Measurements from ENCODE around the gene SAG. TPM values are rescaled to one million over a fixed set of nuclear protein-coding genes. Genes with fewer than 3 reads are reported as not detected.

The SAG gene
- total and polyA plus RNA-seq, 3 experiments from 2014 or later = not detected

DNA sequence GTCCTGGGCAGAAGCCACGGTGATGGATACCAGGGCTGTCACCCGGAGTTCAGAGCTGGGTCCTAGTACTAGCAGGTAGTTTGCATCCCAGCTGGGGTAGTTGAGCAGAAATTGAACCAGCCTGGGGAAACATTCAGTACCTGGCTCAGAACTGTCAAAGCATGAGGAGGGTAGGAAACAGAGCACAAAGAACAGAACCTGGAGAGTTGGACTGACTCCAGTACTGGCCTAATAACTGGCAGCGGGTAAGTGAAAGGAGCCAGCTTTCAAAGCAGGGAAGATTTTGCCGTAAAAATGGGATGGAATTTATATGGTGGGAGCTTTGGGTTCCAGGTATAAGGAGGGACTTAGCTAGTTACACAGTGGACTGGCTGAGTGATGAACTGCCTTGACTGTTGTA lies 32.4 kb upstream of the SAG start:
- POLR2A ChIA-PET = no interaction called here
- Histone ChIP-seq H3K4me3 (ENCODE audit: low read length) (no peak overlapping the region), H3K27ac (ENCODE audit: low read depth, low read length) (no peak overlapping the region), H3K9me3 (ENCODE audit: low read length) (no peaks in the 10 kb centered on the region), H3K4me1 (ENCODE audit: insufficient read depth, low read length) (peaks cover 31% of the 10 kb centered on the region), H3K36me3 (ENCODE audit: insufficient read depth, low read length) (peaks cover 80% of the 10 kb centered on the region), H3K27me3 (ENCODE audit: insufficient read depth, low read length, poor library complexity, severe bottlenecking) (no peaks in the 10 kb centered on the region)
- no peaks in the 10 kb centered on the region for H3K9me3 Mint-ChIP-seq
- H3K36me3 Mint-ChIP-seq = peaks cover 42 to 96% (median 52%) of the 10 kb centered on the region in 3 donors
- peaks cover 42 to 52% (median 44%) of the 10 kb centered on the region in 3 donors for H3K4me1 Mint-ChIP-seq
- no peak overlapping the region for H3K4me3 Mint-ChIP-seq
- peak overlapping the region in 4 of 8 donors; percentile 27 to 99 (median 66) for H3K27ac Mint-ChIP-seq
- DNase-seq = no peak
- H3K27me3 Mint-ChIP-seq = no peaks in the 10 kb centered on the region
- CTCF ChIA-PET = no interaction called here

- peaks cover 88% of the 10 kb centered on the region for H3K36me3 ChIP-seq (ENCODE audit: insufficient read depth, low read length)
Observed at GRCh38 chr2:233278921-233279320, 28.7 kb upstream of the SAG start.

DNA sequence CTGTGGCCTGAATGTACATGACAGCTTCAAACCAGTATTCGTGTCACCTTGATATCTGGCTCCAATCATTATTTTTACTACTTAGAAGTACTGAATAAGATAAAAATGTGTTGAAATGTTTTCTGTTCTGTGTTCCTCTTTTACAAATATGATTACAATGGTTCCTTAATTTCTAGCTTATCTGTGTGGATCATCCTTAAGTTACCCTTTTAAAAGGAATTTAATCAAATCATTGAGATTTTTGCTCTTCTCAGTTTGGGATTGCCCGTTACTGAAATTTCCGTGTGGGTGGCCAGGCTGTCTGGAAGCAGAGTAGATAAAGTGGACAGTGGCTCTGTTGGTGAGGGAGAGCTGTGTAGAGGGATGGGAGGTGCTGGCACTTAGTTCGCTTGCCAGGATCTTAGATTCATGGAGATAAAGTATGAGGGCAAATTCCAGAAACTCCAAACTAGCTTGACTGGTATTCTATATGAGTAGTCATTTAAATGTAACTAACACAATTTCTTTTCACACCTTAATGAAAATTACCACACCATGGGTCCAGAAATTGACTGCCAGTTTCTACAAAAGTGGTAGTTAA lies 27.4 kb upstream of the SAG start:
- H3K36me3 Mint-ChIP-seq = peaks cover 9 to 89% (median 39%) of the 10 kb centered on the region in 3 donors
- CTCF ChIA-PET = no interaction called here
- peaks cover 31 to 38% (median 32%) of the 10 kb centered on the region in 3 donors for H3K4me1 Mint-ChIP-seq
- peak overlapping the region in 1 of 7 donors; percentile 72 for H3K4me3 Mint-ChIP-seq
- H3K4me3 ChIP-seq (ENCODE audit: low read length) = no peak overlapping the region
- H3K27me3 ChIP-seq (ENCODE audit: insufficient read depth, low read length, poor library complexity, severe bottlenecking) = no peaks in the 10 kb centered on the region
- H3K27ac ChIP-seq (ENCODE audit: low read depth, low read length) = no peak overlapping the region
- POLR2A ChIA-PET = interaction anchor here (1.1 to 1.4 kb wide), 2 partner anchors 12 kb away, joined by 3 to 5 read pairs; no protein-coding TSS in a partner anchor
- peaks cover 80% of the 10 kb centered on the region for H3K36me3 ChIP-seq (ENCODE audit: insufficient read depth, low read length)
- DNase-seq = no peak
- H3K27me3 Mint-ChIP-seq = no peaks in the 10 kb centered on the region
- H3K9me3 Mint-ChIP-seq = no peaks in the 10 kb centered on the region
- H3K27ac Mint-ChIP-seq = peak overlapping the region in 7 of 8 donors; percentile 30 to 93 (median 72)
- no peaks in the 10 kb centered on the region for H3K9me3 ChIP-seq (ENCODE audit: low read length)
- peaks cover 19% of the 10 kb centered on the region for H3K4me1 ChIP-seq (ENCODE audit: insufficient read depth, low read length)

More at GRCh38 chr2:233278921-233279320, 28.7 kb upstream of the SAG start:
- peaks cover 19% of the 10 kb centered on the region for H3K4me1 ChIP-seq (ENCODE audit: insufficient read depth, low read length)
- no peaks in the 10 kb centered on the region for H3K9me3 Mint-ChIP-seq
- H3K36me3 Mint-ChIP-seq = peaks cover 18 to 93% (median 42%) of the 10 kb centered on the region in 3 donors
- ChIA-PET CTCF (no interaction called here), POLR2A (no interaction called here)
- no peaks in the 10 kb centered on the region for H3K9me3 ChIP-seq (ENCODE audit: low read length)
- no peaks in the 10 kb centered on the region for H3K27me3 ChIP-seq (ENCODE audit: insufficient read depth, low read length, poor library complexity, severe bottlenecking)
- H3K4me1 Mint-ChIP-seq = peaks cover 36 to 39% (median 36%) of the 10 kb centered on the region in 3 donors
- H3K4me3 ChIP-seq (ENCODE audit: low read length) = no peak overlapping the region
- H3K27ac Mint-ChIP-seq = peak overlapping the region in 4 of 8 donors; percentile 1 to 55 (median 40)
- H3K27ac ChIP-seq (ENCODE audit: low read depth, low read length) = no peak overlapping the region
- no peaks in the 10 kb centered on the region for H3K27me3 Mint-ChIP-seq
- no peak overlapping the region for H3K4me3 Mint-ChIP-seq
- DNase-seq = no peak

- POLR2A ChIA-PET = interaction anchor here (1.4 kb wide), 1 partner anchor 14 kb away, joined by 5 read pairs; no protein-coding TSS in a partner anchor
- H3K4me1 ChIP-seq (ENCODE audit: insufficient read depth, low read length) = peaks cover 19% of the 10 kb centered on the region
- H3K27ac Mint-ChIP-seq = peak overlapping the region; percentile 22 to 84 (median 65)
- H3K4me3 Mint-ChIP-seq = no peak overlapping the region
- H3K9me3 Mint-ChIP-seq = no peaks in the 10 kb centered on the region
- no peak for DNase-seq
- no peak overlapping the region for H3K27ac ChIP-seq (ENCODE audit: low read depth, low read length)
- H3K4me3 ChIP-seq (ENCODE audit: low read length) = no peak overlapping the region
- H3K27me3 ChIP-seq (ENCODE audit: insufficient read depth, low read length, poor library complexity, severe bottlenecking) = no peaks in the 10 kb centered on the region
- peaks cover 36 to 44% (median 37%) of the 10 kb centered on the region in 3 donors for H3K4me1 Mint-ChIP-seq
- H3K36me3 ChIP-seq (ENCODE audit: insufficient read depth, low read length) = peaks cover 77% of the 10 kb centered on the region
- H3K9me3 ChIP-seq (ENCODE audit: low read length) = no peaks in the 10 kb centered on the region
- H3K27me3 Mint-ChIP-seq = no peaks in the 10 kb centered on the region
- CTCF ChIA-PET = no interaction called here
- H3K36me3 Mint-ChIP-seq = peaks cover 9 to 87% (median 35%) of the 10 kb centered on the region in 3 donors
Observed at GRCh38 chr2:233281553-233281952, 26.1 kb upstream of the SAG start.

GRCh38 chr2:233281992-233282603 lies 25.5 kb upstream of the SAG start:
- DNase-seq = no peak
- CTCF ChIA-PET = no interaction called here
- Mint-ChIP-seq H3K27ac (peak overlapping the region; percentile 22 to 84 (median 66)), H3K9me3 (no peaks in the 10 kb centered on the region), H3K4me1 (peaks cover 36 to 44% (median 37%) of the 10 kb centered on the region in 3 donors), H3K36me3 (peaks cover 12 to 89% (median 35%) of the 10 kb centered on the region in 3 donors), H3K27me3 (no peaks in the 10 kb centered on the region), H3K4me3 (peak overlapping the region in 2 of 7 donors; percentile 1 to 71)
- H3K27me3 ChIP-seq (ENCODE audit: insufficient read depth, low read length, poor library complexity, severe bottlenecking) = no peaks in the 10 kb centered on the region
- peaks cover 78% of the 10 kb centered on the region for H3K36me3 ChIP-seq (ENCODE audit: insufficient read depth, low read length)
- POLR2A ChIA-PET = interaction anchor here (1.4 kb wide), 1 partner anchor 14 kb away, joined by 5 read pairs; no protein-coding TSS in a partner anchor
- H3K9me3 ChIP-seq (ENCODE audit: low read length) = no peaks in the 10 kb centered on the region
- H3K4me1 ChIP-seq (ENCODE audit: insufficient read depth, low read length) = peaks cover 19% of the 10 kb centered on the region
- no peak overlapping the region for H3K27ac ChIP-seq (ENCODE audit: low read depth, low read length)
- no peak overlapping the region for H3K4me3 ChIP-seq (ENCODE audit: low read length)

- Mint-ChIP-seq H3K9me3 (no peaks in the 10 kb centered on the region), H3K4me3 (no peak overlapping the region), H3K27me3 (no peaks in the 10 kb centered on the region), H3K4me1 (peaks cover 33 to 46% (median 42%) of the 10 kb centered on the region in 3 donors), H3K27ac (peak overlapping the region in 6 of 8 donors; percentile 29 to 92 (median 70)), H3K36me3 (peaks cover 15 to 88% (median 38%) of the 10 kb centered on the region in 3 donors)
- H3K4me1 ChIP-seq (ENCODE audit: insufficient read depth, low read length) = peaks cover 18% of the 10 kb centered on the region
- H3K9me3 ChIP-seq (ENCODE audit: low read length) = no peaks in the 10 kb centered on the region
- H3K27me3 ChIP-seq (ENCODE audit: insufficient read depth, low read length, poor library complexity, severe bottlenecking) = no peaks in the 10 kb centered on the region
- POLR2A ChIA-PET = no interaction called here
- peaks cover 75% of the 10 kb centered on the region for H3K36me3 ChIP-seq (ENCODE audit: insufficient read depth, low read length)
- no peak for DNase-seq
- CTCF ChIA-PET = no interaction called here
- H3K27ac ChIP-seq (ENCODE audit: low read depth, low read length) = no peak overlapping the region
- no peak overlapping the region for H3K4me3 ChIP-seq (ENCODE audit: low read length)
Observed at GRCh38 chr2:233285921-233286320, 21.7 kb upstream of the SAG start.

GRCh38 chr2:233287871-233288270 lies 19.7 kb upstream of the SAG start:
- Histone ChIP-seq H3K36me3 (ENCODE audit: insufficient read depth, low read length) (peaks cover 75% of the 10 kb centered on the region), H3K4me1 (ENCODE audit: insufficient read depth, low read length) (peaks cover 3% of the 10 kb centered on the region), H3K4me3 (ENCODE audit: low read length) (no peak overlapping the region), H3K27ac (ENCODE audit: low read depth, low read length) (no peak overlapping the region), H3K27me3 (ENCODE audit: insufficient read depth, low read length, poor library complexity, severe bottlenecking) (no peaks in the 10 kb centered on the region), H3K9me3 (ENCODE audit: low read length) (no peaks in the 10 kb centered on the region)
- Mint-ChIP-seq H3K27me3 (no peaks in the 10 kb centered on the region), H3K4me3 (no peak overlapping the region), H3K27ac (peak overlapping the region in 4 of 8 donors; percentile 17 to 72 (median 44)), H3K4me1 (peaks cover 16 to 30% (median 25%) of the 10 kb centered on the region in 3 donors), H3K9me3 (no peaks in the 10 kb centered on the region), H3K36me3 (peaks cover 17 to 88% (median 37%) of the 10 kb centered on the region in 3 donors)
- DNase-seq = no peak
- CTCF ChIA-PET = interaction anchor here (2.3 kb wide), 1 partner anchor 155 kb away, joined by 7 read pairs; no protein-coding TSS in a partner anchor
- POLR2A ChIA-PET = no interaction called here

GRCh38 chr2:233288663-233289062 lies 19.0 kb upstream of the SAG start:
- H3K27me3 Mint-ChIP-seq = no peaks in the 10 kb centered on the region

More at GRCh38 chr2:233288663-233289062, 19.0 kb upstream of the SAG start:
- CTCF ChIA-PET = interaction anchor here (2.3 kb wide), 1 partner anchor 154 kb away, joined by 7 read pairs; no protein-coding TSS in a partner anchor
- Histone ChIP-seq H3K36me3 (ENCODE audit: insufficient read depth, low read length) (peaks cover 80% of the 10 kb centered on the region), H3K27ac (ENCODE audit: low read depth, low read length) (no peak overlapping the region), H3K4me3 (ENCODE audit: low read length) (no peak overlapping the region), H3K27me3 (ENCODE audit: insufficient read depth, low read length, poor library complexity, severe bottlenecking) (no peaks in the 10 kb centered on the region), H3K9me3 (ENCODE audit: low read length) (no peaks in the 10 kb centered on the region), H3K4me1 (ENCODE audit: insufficient read depth, low read length) (no peaks in the 10 kb centered on the region)
- Mint-ChIP-seq H3K4me1 (peaks cover 12 to 25% (median 21%) of the 10 kb centered on the region in 3 donors), H3K27ac (peak overlapping the region in 6 of 8 donors; percentile 17 to 89 (median 51)), H3K36me3 (peaks cover 16 to 90% (median 37%) of the 10 kb centered on the region in 3 donors), H3K4me3 (no peak overlapping the region), H3K9me3 (no peaks in the 10 kb centered on the region)
- POLR2A ChIA-PET = no interaction called here
- no peak for DNase-seq
